Effector memory CD4-positive, alpha-beta T cell (primary cell): Measurements from ENCODE around the gene ASB11.
"Not testable (repeated sequence)": the region's sequence is repeated elsewhere in the genome, so short reads cannot be mapped to it uniquely, and the experiment has no call there.

Experiments
- DNase-seq, 3 donors: peaks; one replicate each; pipeline ENCODE4 v3.0.0-alpha.2; 2020
- H3K27ac ChIP-seq: 2 replicates; pipeline ENCODE4 v1.7.0; 2013; ENCODE audit warnings: mild to moderate bottlenecking, low read length, moderate library complexity; ENCODE audit not compliant: insufficient read depth, poor library complexity, severe bottlenecking
- H3K27me3 ChIP-seq: replicated peaks from 2 replicates; pipeline ENCODE4 v1.7.0; 2013; ENCODE audit warnings: mild to moderate bottlenecking, low read length; ENCODE audit not compliant: insufficient read depth, control insufficient read depth, poor library complexity, severe bottlenecking
- H3K36me3 ChIP-seq: 2 replicates; pipeline ENCODE4 v1.7.0; 2013; ENCODE audit warnings: mild to moderate bottlenecking, low read length, moderate library complexity; ENCODE audit not compliant: control insufficient read depth, insufficient read depth
- H3K4me1 ChIP-seq: 2 replicates; pipeline ENCODE4 v1.7.0; 2013; ENCODE audit warnings: low read length, mild to moderate bottlenecking; ENCODE audit not compliant: control insufficient read depth, insufficient read depth, poor library complexity, severe bottlenecking
- H3K4me3 ChIP-seq: 2 replicates; pipeline ENCODE4 v1.7.0; 2013; ENCODE audit warnings: low read length, low read depth, mild to moderate bottlenecking; ENCODE audit not compliant: insufficient read depth, poor library complexity, severe bottlenecking
- H3K9me3 ChIP-seq: 2 replicates; pipeline ENCODE4 v1.7.0; 2013; ENCODE audit warnings: mild to moderate bottlenecking, low read length, moderate library complexity; ENCODE audit not compliant: control insufficient read depth

The ASB11 gene

GRCh38 chrX:15314472-15314871, 968 bp downstream of the ASB11 start:
- H3K27ac ChIP-seq: no peak overlapping the region
- no peak overlapping the region for H3K4me3 ChIP-seq
- no peaks in the 10 kb centered on the region for H3K4me1 ChIP-seq
- H3K36me3 ChIP-seq: no peaks in the 10 kb centered on the region
- DNase-seq: no peak
- H3K9me3 ChIP-seq: no peaks in the 10 kb centered on the region
- H3K27me3 ChIP-seq: no peaks in the 10 kb centered on the region

- Histone ChIP-seq H3K36me3 (no peaks in the 10 kb centered on the region), H3K9me3 (no peaks in the 10 kb centered on the region), H3K4me3 (no peak overlapping the region), H3K27me3 (no peaks in the 10 kb centered on the region), H3K4me1 (no peaks in the 10 kb centered on the region), H3K27ac (no peak overlapping the region)
- no peak for DNase-seq
Observed at GRCh38 chrX:15311119-15311518, 4.3 kb downstream of the ASB11 start.

DNA sequence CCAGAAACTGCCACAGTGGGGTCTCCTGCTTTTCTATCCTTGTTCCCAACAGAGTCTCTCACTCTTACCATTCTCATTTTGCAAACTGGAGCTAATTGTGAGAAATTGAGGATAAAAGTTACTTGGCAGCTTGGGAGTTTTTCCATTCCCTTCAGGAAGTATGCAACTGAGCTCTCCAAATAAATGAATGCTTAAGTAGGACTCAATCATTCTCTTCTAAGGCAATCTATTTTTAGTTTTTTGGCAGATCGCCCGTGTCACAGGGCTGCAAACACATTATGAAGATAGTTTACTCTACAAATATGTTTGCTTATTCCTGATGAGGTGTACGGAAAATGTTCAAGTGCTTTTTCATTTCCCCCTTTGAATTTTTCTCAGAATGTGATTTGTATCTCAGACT, 5.3 kb downstream of the ASB11 start:
- Histone ChIP-seq H3K4me3 (no peak overlapping the region), H3K27me3 (no peaks in the 10 kb centered on the region), H3K27ac (no peak overlapping the region), H3K4me1 (no peaks in the 10 kb centered on the region), H3K9me3 (no peaks in the 10 kb centered on the region), H3K36me3 (no peaks in the 10 kb centered on the region)
- no peak for DNase-seq

DNA sequence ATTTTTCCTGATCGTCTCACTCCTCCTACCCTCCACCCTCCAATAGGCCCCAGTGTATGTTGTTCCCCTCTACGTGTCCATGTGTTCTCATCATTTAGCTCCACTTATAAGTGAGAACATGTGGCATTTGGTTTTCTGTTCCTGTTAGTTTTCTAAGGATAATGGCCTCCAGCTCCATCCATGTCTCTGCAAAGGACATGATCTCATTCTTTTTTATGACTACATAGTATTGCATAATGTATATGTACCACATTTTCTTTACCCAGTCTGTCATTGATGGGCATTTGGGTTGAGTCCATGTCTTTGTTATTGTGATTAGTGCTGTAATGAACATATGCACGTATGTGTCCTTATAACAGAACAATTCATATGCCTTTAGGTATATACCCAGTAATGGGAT, 9.5 kb downstream of the ASB11 start:
- not testable (repeated sequence) for DNase-seq, H3K9me3 ChIP-seq, H3K4me3 ChIP-seq, H3K27ac ChIP-seq, H3K27me3 ChIP-seq, H3K36me3 ChIP-seq, H3K4me1 ChIP-seq

DNA sequence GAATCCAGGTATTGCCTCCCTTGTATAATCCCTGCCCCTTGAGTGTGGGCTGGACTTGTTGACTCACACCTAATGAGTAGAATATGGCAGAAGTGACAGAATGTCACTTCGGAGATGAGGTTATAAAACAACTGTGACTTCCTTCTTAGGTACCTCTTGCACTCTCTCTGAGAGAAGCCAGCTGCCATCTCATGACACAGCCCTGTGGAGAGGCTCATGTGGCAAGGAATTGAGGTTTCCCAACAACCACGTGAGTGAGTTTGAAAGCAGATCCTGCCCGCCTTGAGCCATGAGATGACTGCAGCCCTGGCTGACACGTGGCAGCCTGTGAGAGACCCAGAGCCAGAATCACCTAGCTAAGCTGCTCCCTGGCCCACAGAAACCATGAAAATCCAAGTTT, 13.5 kb downstream of the ASB11 start:
- Histone ChIP-seq H3K27ac (no peak overlapping the region), H3K4me1 (no peaks in the 10 kb centered on the region), H3K4me3 (no peak overlapping the region), H3K9me3 (no peaks in the 10 kb centered on the region), H3K27me3 (no peaks in the 10 kb centered on the region), H3K36me3 (no peaks in the 10 kb centered on the region)
- DNase-seq: no peak

GRCh38 chrX:15299941-15300851, 15.2 kb downstream of the ASB11 start:
- H3K27me3 ChIP-seq: no peaks in the 10 kb centered on the region
- no peaks in the 10 kb centered on the region for H3K36me3 ChIP-seq
- no peak overlapping the region for H3K4me3 ChIP-seq
- no peaks in the 10 kb centered on the region for H3K9me3 ChIP-seq
- DNase-seq: no peak
- H3K27ac ChIP-seq: no peak overlapping the region
- H3K4me1 ChIP-seq: no peaks in the 10 kb centered on the region

- no peak for DNase-seq
- Histone ChIP-seq H3K27ac (no peak overlapping the region), H3K4me1 (no peaks in the 10 kb centered on the region), H3K36me3 (no peaks in the 10 kb centered on the region), H3K9me3 (no peaks in the 10 kb centered on the region), H3K4me3 (no peak overlapping the region), H3K27me3 (no peaks in the 10 kb centered on the region)
Observed at GRCh38 chrX:15298780-15299179, 16.7 kb downstream of the ASB11 start.

DNA sequence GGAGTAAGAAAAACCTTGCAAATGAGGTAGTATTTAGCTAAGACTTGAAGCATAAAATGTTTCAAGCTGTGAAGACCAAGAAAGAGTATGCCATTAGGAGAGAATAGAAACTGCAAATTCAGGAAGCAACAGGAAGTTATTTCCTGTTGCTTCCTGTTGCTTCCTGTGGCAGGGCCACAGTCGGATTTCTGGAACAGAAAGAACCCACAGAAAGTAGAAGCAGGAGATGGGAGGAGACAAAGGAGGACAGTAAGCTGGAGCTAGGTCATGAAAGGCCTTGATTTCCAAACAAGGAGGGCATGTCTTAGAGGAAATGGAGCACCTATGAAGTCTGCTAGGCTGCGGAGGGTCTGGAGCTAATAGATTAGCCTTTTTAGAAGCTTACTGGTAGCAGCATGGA, 17.2 kb downstream of the ASB11 start:
- Histone ChIP-seq H3K9me3 (no peaks in the 10 kb centered on the region), H3K27me3 (no peaks in the 10 kb centered on the region), H3K4me3 (no peak overlapping the region), H3K4me1 (no peaks in the 10 kb centered on the region), H3K27ac (no peak overlapping the region), H3K36me3 (no peaks in the 10 kb centered on the region)
- DNase-seq: no peak

- no peak overlapping the region for H3K4me3 ChIP-seq
- no peaks in the 10 kb centered on the region for H3K4me1 ChIP-seq
- H3K27me3 ChIP-seq: no peaks in the 10 kb centered on the region
- H3K36me3 ChIP-seq: no peaks in the 10 kb centered on the region
- DNase-seq: no peak
- no peak overlapping the region for H3K27ac ChIP-seq
- no peaks in the 10 kb centered on the region for H3K9me3 ChIP-seq
Observed at GRCh38 chrX:15293451-15293850, 22.0 kb downstream of the ASB11 start.

DNA sequence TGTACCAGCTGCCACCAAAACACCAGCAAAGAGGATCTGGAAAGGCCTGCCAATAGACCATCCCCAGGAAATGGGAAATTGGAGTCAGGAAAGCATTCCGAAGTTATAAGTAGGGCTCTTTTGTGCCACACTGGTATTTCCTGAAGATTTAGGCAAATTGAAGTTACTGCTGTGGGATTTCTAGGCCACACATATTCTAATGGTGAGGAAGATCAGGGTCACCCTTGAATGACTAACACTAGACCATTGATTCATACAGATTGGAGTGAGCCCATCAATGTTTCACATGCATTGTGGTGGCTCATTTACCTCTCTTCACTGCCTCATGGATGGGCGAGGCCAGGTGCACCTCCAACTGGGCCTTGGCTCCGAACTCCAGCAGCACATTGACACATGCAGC, 22.6 kb downstream of the ASB11 start:
- DNase-seq: no peak
- no peak overlapping the region for H3K4me3 ChIP-seq
- H3K27ac ChIP-seq: no peak overlapping the region
- H3K9me3 ChIP-seq: no peaks in the 10 kb centered on the region
- no peaks in the 10 kb centered on the region for H3K4me1 ChIP-seq
- H3K27me3 ChIP-seq: no peaks in the 10 kb centered on the region
- H3K36me3 ChIP-seq: no peaks in the 10 kb centered on the region
